Mesendoderm (in vitro differentiated cells): ENCODE results near the gene KIF9. TPM values are rescaled to one million over a fixed set of nuclear protein-coding genes. Genes with fewer than 3 reads are reported as not detected.

Experiments
- DNase-seq: peaks from one replicate; pipeline ENCODE4 v3.0.0; 2013
- H2AK5ac ChIP-seq: 2 replicates; pipeline ENCODE4 v1.6.1; 2013; ENCODE audit warnings: low read length, inconsistent platforms
- H2BK120ac ChIP-seq: 2 replicates; pipeline ENCODE4 v1.6.1; 2013; ENCODE audit warnings: low read depth, mild to moderate bottlenecking, low read length, moderate library complexity, mixed read lengths
- H2BK15ac ChIP-seq: replicated peaks from 2 replicates; pipeline ENCODE4 v1.6.1; 2013; ENCODE audit warnings: low read depth, mild to moderate bottlenecking, moderate library complexity
- H2BK5ac ChIP-seq: 2 replicates; pipeline ENCODE4 v1.6.1; 2013; ENCODE audit warnings: low read length, inconsistent platforms
- H3K18ac ChIP-seq: 2 replicates; pipeline ENCODE4 v1.6.1; 2013; ENCODE audit warnings: mild to moderate bottlenecking, low read length, mixed read lengths
- H3K23ac ChIP-seq: one replicate; pipeline ENCODE4 v1.6.1; 2013; ENCODE audit warnings: low read length
- H3K27ac ChIP-seq: 2 replicates; pipeline ENCODE4 v1.5.1; 2013; ENCODE audit warnings: low read depth, mild to moderate bottlenecking, inconsistent platforms, low read length, moderate library complexity
- H3K27me3 ChIP-seq: 2 replicates; pipeline ENCODE4 v1.6.1; 2013; ENCODE audit warnings: low read length, control low read depth, mild to moderate bottlenecking, inconsistent platforms; ENCODE audit not compliant: insufficient read depth, poor library complexity
- H3K36me3 ChIP-seq: 2 replicates; pipeline ENCODE4 v1.6.1; 2013; ENCODE audit warnings: low read length, inconsistent platforms; ENCODE audit not compliant: control insufficient read depth, insufficient read depth
- H3K4ac ChIP-seq: one replicate; pipeline ENCODE4 v1.6.1; 2013; ENCODE audit warnings: low read depth, mild to moderate bottlenecking, low read length, moderate library complexity
- H3K4me1 ChIP-seq: 2 replicates; pipeline ENCODE4 v1.6.1; 2013; ENCODE audit warnings: low read depth, low read length, inconsistent platforms; ENCODE audit not compliant: control insufficient read depth
- H3K4me2 ChIP-seq: 2 replicates; pipeline ENCODE4 v1.6.1; 2013; ENCODE audit warnings: low read length
- H3K4me3 ChIP-seq: 2 replicates; pipeline ENCODE4 v1.5.1; 2013; ENCODE audit warnings: mild to moderate bottlenecking, low read length
- H3K56ac ChIP-seq: one replicate; pipeline ENCODE4 v1.6.1; 2013; ENCODE audit warnings: low read length
- H3K79me1 ChIP-seq: 2 replicates; pipeline ENCODE4 v1.6.1; 2013; ENCODE audit warnings: low read length, inconsistent platforms
- H3K79me2 ChIP-seq: 2 replicates; pipeline ENCODE4 v1.6.1; 2013; ENCODE audit warnings: mild to moderate bottlenecking, low read length; ENCODE audit not compliant: control insufficient read depth, insufficient read depth
- H3K9ac ChIP-seq: 2 replicates; pipeline ENCODE4 v1.6.1; 2013; ENCODE audit warnings: low read length, inconsistent platforms
- H4K5ac ChIP-seq: one replicate; pipeline ENCODE4 v1.6.1; 2013; ENCODE audit warnings: low read length
- H4K8ac ChIP-seq: one replicate; pipeline ENCODE4 v1.6.1; 2013; ENCODE audit warnings: low read depth, mild to moderate bottlenecking, control low read depth, low read length, moderate library complexity
- WGBS: extraction: QIAGEN DNeasy Blood & Tissue Kit; methylation state at CpG from one replicate; pipeline ENCODE4 v1.1.7; 2013; ENCODE audit warnings: low lambda C conversion rate, missing lambda C conversion rate; ENCODE audit not compliant: insufficient coverage; ENCODE audit errors: extremely low coverage; 5-methylcytosine and 5-hydroxymethylcytosine counted together
- polyA plus RNA-seq, 2 experiments: library from polyadenylated mRNA; stranded (reverse); fragments of 200-250 nt; gene quantifications; one replicate each; pipeline ENCODE4 v1.2.3, GENCODE V29; 2013

Gene KIF9
- 8.0 TPM for polyA plus RNA-seq (2013, experiment 1 of 2)
- polyA plus RNA-seq (2013, experiment 2 of 2) = 7.6 TPM

GRCh38 chr3:47282424-47283192, at the start of gene KIF9, which contains the start of gene KLHL18:
Gene KIF9 (minus strand): TSS chr3:47282799. CDS start chr3:47277374, 5,425 bp downstream.
Gene KLHL18 (plus strand): TSS chr3:47282944. CDS start chr3:47282966, 22 bp downstream.
- Histone ChIP-seq H3K9ac (peak within 1 kb of the TSS; percentile 93), H2BK15ac (no peak within 1 kb of the TSS), H3K4ac (no peak within 1 kb of the TSS), H3K79me1 (peaks cover 16% of the 10 kb centered on the region), H2AK5ac (no peak within 1 kb of the TSS), H3K4me2 (peak within 1 kb of the TSS; percentile 93), H3K23ac (peak within 1 kb of the TSS; percentile 95), H3K79me2 (peaks cover 29% of the 10 kb centered on the region), H4K5ac (no peak within 1 kb of the TSS), H2BK5ac (peak within 1 kb of the TSS; percentile 97), H2BK120ac (no peak within 1 kb of the TSS), H3K27ac (peak within 1 kb of the TSS; percentile 46), H3K18ac (peak within 1 kb of the TSS; percentile 77), H3K56ac (peak within 1 kb of the TSS; percentile 99), H3K36me3 (no peaks in the 10 kb centered on the region), H4K8ac (no peak within 1 kb of the TSS), H3K4me3 (peak within 1 kb of the TSS; percentile 94), H3K4me1 (no peaks in the 10 kb centered on the region), H3K27me3 (no peaks in the 10 kb centered on the region)
- peak; percentile 97 for DNase-seq
- WGBS = no CpG with 5 or more reads among the region's 82 CpGs

- no peak overlapping the region for H2BK5ac ChIP-seq
- H3K4me1 ChIP-seq = no peaks in the 10 kb centered on the region
- no peak overlapping the region for H2BK120ac ChIP-seq
- H2AK5ac ChIP-seq = no peak overlapping the region
- no peak overlapping the region for H3K18ac ChIP-seq
- H2BK15ac ChIP-seq = no peak overlapping the region
- no peaks in the 10 kb centered on the region for H3K27me3 ChIP-seq
- no peak overlapping the region for H3K4ac ChIP-seq
- no peak overlapping the region for H3K9ac ChIP-seq
- H3K36me3 ChIP-seq = peaks cover 9% of the 10 kb centered on the region
- H3K56ac ChIP-seq = no peak overlapping the region
- H3K79me1 ChIP-seq = no peaks in the 10 kb centered on the region
- no peak overlapping the region for H4K8ac ChIP-seq
- peak; percentile 90 for DNase-seq
- H3K79me2 ChIP-seq = no peaks in the 10 kb centered on the region
- no peak overlapping the region for H3K4me2 ChIP-seq
- no peak overlapping the region for H3K4me3 ChIP-seq
- WGBS = no CpG with 5 or more reads among the region's 2 CpGs
- H3K23ac ChIP-seq = no peak overlapping the region
- no peak overlapping the region for H3K27ac ChIP-seq
- no peak overlapping the region for H4K5ac ChIP-seq
These were observed 41.8 kb upstream of the KIF9 start for GRCh38 chr3:47324278-47324865.

- DNase-seq = peak; percentile 50
- no peak overlapping the region for H3K27ac ChIP-seq
These were observed 41.1 kb upstream of the KIF9 start for GRCh38 chr3:47323431-47324277.

GRCh38 chr3:47319956-47320355, 37.4 kb upstream of the KIF9 start:
- Histone ChIP-seq H3K56ac (no peak overlapping the region), H3K23ac (no peak overlapping the region), H3K27ac (no peak overlapping the region), H2BK5ac (no peak overlapping the region), H3K18ac (no peak overlapping the region), H3K4me3 (no peak overlapping the region), H4K8ac (no peak overlapping the region), H3K4me1 (peaks cover 2% of the 10 kb centered on the region), H2BK15ac (no peak overlapping the region), H2AK5ac (no peak overlapping the region), H3K79me1 (no peaks in the 10 kb centered on the region), H3K27me3 (no peaks in the 10 kb centered on the region), H2BK120ac (no peak overlapping the region), H3K9ac (no peak overlapping the region), H3K4ac (no peak overlapping the region), H3K36me3 (peaks cover 7% of the 10 kb centered on the region), H3K4me2 (no peak overlapping the region), H3K79me2 (no peaks in the 10 kb centered on the region), H4K5ac (no peak overlapping the region)
- no CpG with 5 or more reads among the region's 2 CpGs for WGBS
- DNase-seq = no peak

More at GRCh38 chr3:47323431-47324277, 41.1 kb upstream of the KIF9 start:
- H2BK120ac ChIP-seq = no peak overlapping the region
- no peak overlapping the region for H2AK5ac ChIP-seq
- no peak overlapping the region for H3K4ac ChIP-seq
- no peak overlapping the region for H3K9ac ChIP-seq
- no peak overlapping the region for H4K8ac ChIP-seq
- H2BK5ac ChIP-seq = no peak overlapping the region
- H4K5ac ChIP-seq = no peak overlapping the region
- no peak overlapping the region for H3K4me3 ChIP-seq
- no peaks in the 10 kb centered on the region for H3K79me2 ChIP-seq
- no peaks in the 10 kb centered on the region for H3K4me1 ChIP-seq
- H3K23ac ChIP-seq = no peak overlapping the region
- H3K18ac ChIP-seq = no peak overlapping the region
- WGBS = no CpG with 5 or more reads among the region's 8 CpGs
- H3K4me2 ChIP-seq = no peak overlapping the region
- no peaks in the 10 kb centered on the region for H3K27me3 ChIP-seq
- peaks cover 9% of the 10 kb centered on the region for H3K36me3 ChIP-seq
- no peak overlapping the region for H2BK15ac ChIP-seq
- no peaks in the 10 kb centered on the region for H3K79me1 ChIP-seq
- H3K56ac ChIP-seq = peak overlapping the region; percentile 8

GRCh38 chr3:47318916-47319315, 36.3 kb upstream of the KIF9 start:
- Histone ChIP-seq H3K27me3 (no peaks in the 10 kb centered on the region), H3K36me3 (peaks cover 7% of the 10 kb centered on the region), H3K4ac (no peak overlapping the region), H4K8ac (no peak overlapping the region), H4K5ac (no peak overlapping the region), H2BK5ac (no peak overlapping the region), H3K27ac (no peak overlapping the region), H3K4me1 (peaks cover 3% of the 10 kb centered on the region), H3K9ac (no peak overlapping the region), H3K18ac (no peak overlapping the region), H2BK15ac (no peak overlapping the region), H2AK5ac (no peak overlapping the region), H3K79me1 (no peaks in the 10 kb centered on the region), H3K79me2 (no peaks in the 10 kb centered on the region), H2BK120ac (no peak overlapping the region), H3K4me3 (no peak overlapping the region), H3K56ac (no peak overlapping the region), H3K23ac (no peak overlapping the region), H3K4me2 (no peak overlapping the region)
- WGBS = no CpG with 5 or more reads among the region's 1 CpG
- DNase-seq = no peak
